IMR-90 (cell line): ENCODE results near the gene RMDN2. TPM values are rescaled to one million over a fixed set of nuclear protein-coding genes. Genes with fewer than 3 reads are reported as not detected.

Source experiments
- ATAC-seq: fragments of 200-7000 bp; cut with Tn5 transposase; 2 replicates; pipeline ENCODE4 v1.9.1; 2020; ENCODE audit warnings: low read depth, mild to moderate bottlenecking, moderate library complexity
- BruUV-seq: library from RNA; stranded (reverse); fragments of 400-500 nt; replicated peaks from 2 replicates; lab custom pipeline; 2021; lab: Mats Ljungman, UMichigan
- CTCF ChIA-PET: fragments of 300-600 bp; formaldehyde crosslinking; extraction: SDS; loops from one replicate; lab custom pipeline; 2021; ENCODE audit warnings: antibody characterized with exemption; lab: Yijun Ruan, JAX
- POLR2A ChIA-PET: fragments of 300-600 bp; sonication (Branson Sonifier 250); formaldehyde crosslinking; loops from one replicate; lab custom pipeline; 2022; ENCODE audit warnings: antibody characterized with exemption; ENCODE audit not compliant: unreplicated experiment; lab: Charles Lee
- DNase-seq: peaks from one replicate; pipeline ENCODE4 v3.0.0; 2013
- H2AFZ ChIP-seq: replicated peaks from 2 replicates; pipeline ENCODE3; 2013; ENCODE audit warnings: low read length, mild to moderate bottlenecking; ENCODE audit not compliant: poor library complexity
- H2AK5ac ChIP-seq: 2 replicates; pipeline ENCODE4 v1.6.1; 2013; ENCODE audit warnings: low read depth, low read length, inconsistent platforms
- H2AK9ac ChIP-seq: replicated peaks from 2 replicates; pipeline ENCODE3; 2013; ENCODE audit warnings: mild to moderate bottlenecking, low read depth, low read length, moderate library complexity; ENCODE audit not compliant: poor library complexity
- H2BK120ac ChIP-seq: 2 replicates; pipeline ENCODE4 v1.6.1; 2013; ENCODE audit warnings: low read depth, low read length, inconsistent platforms
- H2BK15ac ChIP-seq: 3 replicates; pipeline ENCODE4 v1.6.1; 2013; ENCODE audit warnings: low read depth, low read length, inconsistent platforms
- H2BK20ac ChIP-seq: 2 replicates; pipeline ENCODE4 v1.6.1; 2013; ENCODE audit warnings: low read depth, mild to moderate bottlenecking, inconsistent platforms, low read length, moderate library complexity
- H2BK5ac ChIP-seq: 2 replicates; pipeline ENCODE4 v1.6.1; 2013; ENCODE audit warnings: mild to moderate bottlenecking, low read depth, low read length, inconsistent platforms; ENCODE audit not compliant: poor library complexity, severe bottlenecking
- H3K14ac ChIP-seq: replicated peaks from 2 replicates; pipeline ENCODE4 v1.6.1; 2013; ENCODE audit warnings: low read depth, low read length, inconsistent platforms
- H3K18ac ChIP-seq: 2 replicates; pipeline ENCODE4 v1.6.1; 2013; ENCODE audit warnings: low read depth, low read length, control low read depth
- H3K23ac ChIP-seq: 2 replicates; pipeline ENCODE4 v1.6.1; 2013; ENCODE audit warnings: low read depth, low read length, inconsistent platforms
- H3K27ac ChIP-seq: 2 replicates; pipeline ENCODE4 v1.5.1; 2013; ENCODE audit warnings: mild to moderate bottlenecking, control low read depth, low read length; ENCODE audit not compliant: insufficient read depth
- H3K27me3 ChIP-seq: 2 replicates; pipeline ENCODE4 v1.6.1; 2013; ENCODE audit warnings: low read length; ENCODE audit not compliant: control insufficient read depth, insufficient read depth
- H3K36me3 ChIP-seq: 2 replicates; pipeline ENCODE4 v1.6.1; 2013; ENCODE audit warnings: low read length, mixed read lengths; ENCODE audit not compliant: control insufficient read depth, insufficient read depth
- H3K4ac ChIP-seq: 2 replicates; pipeline ENCODE4 v1.6.1; 2013; ENCODE audit warnings: low read depth, low read length, inconsistent platforms
- H3K4me1 ChIP-seq: 2 replicates; pipeline ENCODE4 v1.6.1; 2013; ENCODE audit warnings: low read length, mixed read lengths; ENCODE audit not compliant: control insufficient read depth, insufficient read depth
- H3K4me2 ChIP-seq: 2 replicates; pipeline ENCODE4 v1.6.1; 2013; ENCODE audit warnings: low read depth, mild to moderate bottlenecking, control low read depth, low read length, moderate library complexity
- H3K4me3 ChIP-seq: 2 replicates; pipeline ENCODE4 v1.5.1; 2013; ENCODE audit warnings: low read depth, mild to moderate bottlenecking, control low read depth, low read length, moderate library complexity; ENCODE audit not compliant: insufficient read depth
- H3K56ac ChIP-seq: 2 replicates; pipeline ENCODE4 v1.6.1; 2013; ENCODE audit warnings: low read length, inconsistent platforms; ENCODE audit not compliant: insufficient read depth; ENCODE audit errors: extremely low read depth
- H3K79me1 ChIP-seq, 2 experiments: 2 replicates each; pipeline ENCODE4 v1.6.1; 2013; ENCODE audit warnings: low read length in 2 of 2, inconsistent platforms in 1 of 2, low read depth in 1 of 2
- H3K9ac ChIP-seq: 2 replicates; pipeline ENCODE4 v1.6.1; 2013; ENCODE audit warnings: low read depth, low read length, control low read depth
- H3K9me1 ChIP-seq: 2 replicates; pipeline ENCODE4 v1.6.1; 2013; ENCODE audit warnings: low read length, inconsistent platforms; ENCODE audit not compliant: insufficient read depth
- H3K9me3 ChIP-seq: 2 replicates; pipeline ENCODE4 v1.6.1; 2013; ENCODE audit warnings: low read length; ENCODE audit not compliant: control insufficient read depth, insufficient read depth
- H4K20me1 ChIP-seq: 2 replicates; pipeline ENCODE4 v1.6.1; 2013; ENCODE audit warnings: low read length, inconsistent platforms; ENCODE audit not compliant: insufficient read depth
- H4K5ac ChIP-seq: 2 replicates; pipeline ENCODE4 v1.6.1; 2013; ENCODE audit warnings: mild to moderate bottlenecking, low read depth, low read length, control low read depth
- H4K8ac ChIP-seq, 2 experiments: 2 replicates each; pipeline ENCODE4 v1.6.1; 2013; ENCODE audit warnings: low read depth in 2 of 2, low read length in 2 of 2, control low read depth in 1 of 2, inconsistent platforms in 1 of 2
- H4K91ac ChIP-seq: 2 replicates; pipeline ENCODE4 v1.6.1; 2013; ENCODE audit warnings: low read depth, low read length, inconsistent platforms; ENCODE audit not compliant: insufficient read depth
- BHLHE40 ChIP-seq: fragments of 150-350 bp; IDR thresholded peaks from 2 replicates; pipeline ENCODE4 v1.6.1; 2016; ENCODE audit warnings: mild to moderate bottlenecking, low read depth, low read length
- CEBPB ChIP-seq: IDR thresholded peaks from 2 replicates; pipeline ENCODE4 v1.6.1; 2012; ENCODE audit warnings: low read depth, low read length, improper control_type of control experiment
- CHD1 ChIP-seq: IDR thresholded peaks from 2 replicates; pipeline ENCODE4 v1.6.1; 2012; ENCODE audit warnings: low read depth, low read length, improper control_type of control experiment
- CTCF ChIP-seq: conservative IDR thresholded peaks from 2 replicates; pipeline ENCODE4 v1.5.1; 2012; ENCODE audit warnings: mild to moderate bottlenecking, low read depth, low read length, improper control_type of control experiment
- ELK1 ChIP-seq: fragments of 150-350 bp; IDR thresholded peaks from 2 replicates; pipeline ENCODE4 v1.6.1; 2016; ENCODE audit warnings: low read depth, mild to moderate bottlenecking, low read length, moderate library complexity, borderline replicate concordance
- FOS ChIP-seq: fragments of 150-350 bp; IDR thresholded peaks from 2 replicates; pipeline ENCODE4 v1.6.1; 2016; ENCODE audit warnings: low read depth, low read length
- MAFK ChIP-seq: IDR thresholded peaks from 2 replicates; pipeline ENCODE4 v1.6.1; 2012; ENCODE audit warnings: low read depth, low read length, improper control_type of control experiment
- MAZ ChIP-seq: IDR thresholded peaks from 2 replicates; pipeline ENCODE4 v1.6.1; 2012; ENCODE audit warnings: low read depth, mild to moderate bottlenecking, low read length, improper control_type of control experiment, moderate library complexity, borderline replicate concordance
- MXI1 ChIP-seq: IDR thresholded peaks from 2 replicates; pipeline ENCODE4 v1.6.1; 2012; ENCODE audit warnings: low read depth, mild to moderate bottlenecking, low read length, moderate library complexity, borderline replicate concordance
- NFE2L2 ChIP-seq: fragments of 150-350 bp; IDR thresholded peaks from 2 replicates; pipeline ENCODE4 v1.6.1; 2016; ENCODE audit warnings: low read depth, mild to moderate bottlenecking, low read length
- POLR2A ChIP-seq: IDR thresholded peaks from 2 replicates; pipeline ENCODE4 v1.6.1; 2012; ENCODE audit warnings: mild to moderate bottlenecking, low read depth, low read length
- RAD21 ChIP-seq: IDR thresholded peaks from 2 replicates; pipeline ENCODE4 v1.6.1; 2012; ENCODE audit warnings: low read length, improper control_type of control experiment
- RCOR1 ChIP-seq: IDR thresholded peaks from 2 replicates; pipeline ENCODE4 v1.6.1; 2012; ENCODE audit warnings: mild to moderate bottlenecking, low read length, improper control_type of control experiment; ENCODE audit not compliant: insufficient replicate concordance
- RFX5 ChIP-seq: IDR thresholded peaks from 2 replicates; pipeline ENCODE4 v1.8.0; 2012; ENCODE audit warnings: low read depth, mild to moderate bottlenecking, low read length, moderate library complexity
- SMC3 ChIP-seq: fragments of 150-350 bp; IDR thresholded peaks from 2 replicates; pipeline ENCODE4 v1.6.1; 2016; ENCODE audit warnings: low read depth, mild to moderate bottlenecking, antibody characterized with exemption, low read length, moderate library complexity
- USF2 ChIP-seq: fragments of 150-350 bp; IDR thresholded peaks from 2 replicates; pipeline ENCODE4 v1.6.1; 2017; ENCODE audit warnings: mild to moderate bottlenecking, antibody characterized with exemption, low read length, low read depth
- WGBS, 2 experiments: methylation state at CpG; one replicate each; pipeline versions ENCODE4 v1.1.5 to v1.1.7; 2013; ENCODE audit warnings: missing lambda C conversion rate in 2 of 2; ENCODE audit not compliant: insufficient read length in 1 of 2; ENCODE audit errors: extremely low coverage in 2 of 2; 5-methylcytosine and 5-hydroxymethylcytosine counted together
- dilution Hi-C: fragments of 300-500 bp; cut with HindIII; formaldehyde crosslinking; loops from one replicate; pipeline ENCODE4 v1.14.3; 2018; ENCODE audit warnings: low sequenced_read_pairs; ENCODE audit not compliant: unreplicated experiment
- in situ Hi-C: fragments of 300-500 bp; cut with MboI; formaldehyde crosslinking; loops from 3 replicates; pipeline ENCODE4 v1.14.3; 2019; ENCODE audit warnings: low sequenced_read_pairs, inconsistent platforms, mixed read lengths
- intact Hi-C: fragments of 100-400 bp; cut with micrococcal nuclease; formaldehyde crosslinking; loops from 2 replicates; pipeline ENCODE4 v1.10.0; 2022
- polyA plus RNA-seq, 3 experiments: library from polyadenylated mRNA; depleted of rRNA; stranded (reverse); fragments of >200 nt; gene quantifications; 2 replicates each; pipeline ENCODE4 v1.2.3, GENCODE V29; 2012; ENCODE audit warnings: low replicate concordance in 1 of 3
- total RNA-seq: library from RNA; depleted of rRNA; stranded (reverse); fragments of >200 nt; gene quantifications from 2 replicates; pipeline ENCODE4 v1.2.3, GENCODE V29; 2012

RMDN2 gene
- total and polyA plus RNA-seq, 2 of the 4 experiments (the other 2 are of a cell fraction): 2.3 to 3.0 TPM

GRCh38 chr2:37976411-37976810 is 51.3 kb downstream of the RMDN2 start:
- dilution Hi-C loops: no loop called here

More at GRCh38 chr2:37976411-37976810, 51.3 kb downstream of the RMDN2 start:
- Histone ChIP-seq H3K79me1 (no peaks in the 10 kb centered on the region), H3K14ac (no peak overlapping the region), H3K27ac (no peak overlapping the region), H2BK120ac (no peak overlapping the region), H3K27me3 (no peaks in the 10 kb centered on the region), H3K4me2 (no peak overlapping the region), H4K91ac (no peak overlapping the region), H2AK5ac (no peak overlapping the region), H3K4me3 (no peak overlapping the region), H4K5ac (no peak overlapping the region), H2BK5ac (no peak overlapping the region), H2BK20ac (no peak overlapping the region), H3K56ac (no peak overlapping the region), H2AFZ (no peak overlapping the region), H3K9me3 (no peaks in the 10 kb centered on the region), H2AK9ac (no peak overlapping the region), H3K9ac (no peak overlapping the region), H3K4ac (no peak overlapping the region), H2BK15ac (no peak overlapping the region), H4K20me1 (no peaks in the 10 kb centered on the region), H4K8ac (no peak overlapping the region), H3K23ac (no peak overlapping the region), H3K9me1 (no peaks in the 10 kb centered on the region), H3K36me3 (no peaks in the 10 kb centered on the region), H3K18ac (no peak overlapping the region), H3K4me1 (no peaks in the 10 kb centered on the region)
- DNase-seq (no peak), ATAC-seq (no peak)
- no TSS peak for BruUV-seq
- ChIA-PET POLR2A (no interaction called here), CTCF (no interaction called here)
- WGBS, 2 experiments: no CpG with 5 or more reads among the region's 1 CpG
- intact Hi-C loops (no loop called here), in situ Hi-C loops (no loop called here)
- TF ChIP-seq CTCF (no peak), CHD1 (no peak), POLR2A (no peak), RFX5 (no peak), MXI1 (no peak), MAFK (no peak), BHLHE40 (no peak), ELK1 (no peak), CEBPB (no peak), USF2 (no peak), NFE2L2 (no peak), RCOR1 (no peak), FOS (no peak), SMC3 (no peak), RAD21 (no peak), MAZ (no peak)
